Stimulated activated CD8-positive, alpha-beta memory T cell treated with anti-CD3 and anti-CD28 coated beads, Interleukin-4, amount 100 ng/mL, for 24 hours (primary cell): ENCODE measurements around the gene DPP6.

Experiments used
- DNase-seq: peaks from one replicate; pipeline ENCODE4 v3.0.0-alpha.2; 2020; ENCODE audit warnings: low read depth

The DPP6 gene

GRCh38 chr7:154232700-154233099, 180.5 kb downstream of the DPP6 start:
- no peak for DNase-seq

- no peak for DNase-seq
These were observed 189.8 kb downstream of the DPP6 start for GRCh38 chr7:154241988-154242387.

DNA sequence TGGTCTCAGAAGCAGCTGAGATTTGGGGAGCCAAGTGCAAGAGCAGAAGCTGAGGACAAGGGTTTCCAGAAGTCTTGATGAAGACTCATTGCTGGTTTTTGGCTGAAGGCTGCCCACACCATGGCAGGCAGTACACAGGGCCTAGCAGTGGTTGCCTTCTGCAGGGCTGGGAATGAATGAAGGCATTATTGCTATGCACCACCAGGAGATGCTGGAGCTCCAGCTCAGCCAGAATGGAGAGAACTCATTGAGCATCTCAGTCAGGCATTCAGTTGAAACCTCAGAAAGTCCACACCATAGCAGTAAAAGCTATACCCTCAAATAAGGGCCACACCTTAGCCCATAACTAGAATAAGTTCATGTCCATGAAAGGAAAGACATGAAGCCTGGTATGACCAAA, 190.5 kb downstream of the DPP6 start:
- no peak for DNase-seq

GRCh38 chr7:154252046-154252445, 199.8 kb downstream of the DPP6 start:
- DNase-seq = no peak

GRCh38 chr7:154253810-154254209, 201.6 kb downstream of the DPP6 start:
- DNase-seq = no peak

- no peak for DNase-seq
These were observed 203.1 kb downstream of the DPP6 start for GRCh38 chr7:154255324-154255723.

GRCh38 chr7:154256150-154256549, 204.0 kb downstream of the DPP6 start:
- no peak for DNase-seq

DNA sequence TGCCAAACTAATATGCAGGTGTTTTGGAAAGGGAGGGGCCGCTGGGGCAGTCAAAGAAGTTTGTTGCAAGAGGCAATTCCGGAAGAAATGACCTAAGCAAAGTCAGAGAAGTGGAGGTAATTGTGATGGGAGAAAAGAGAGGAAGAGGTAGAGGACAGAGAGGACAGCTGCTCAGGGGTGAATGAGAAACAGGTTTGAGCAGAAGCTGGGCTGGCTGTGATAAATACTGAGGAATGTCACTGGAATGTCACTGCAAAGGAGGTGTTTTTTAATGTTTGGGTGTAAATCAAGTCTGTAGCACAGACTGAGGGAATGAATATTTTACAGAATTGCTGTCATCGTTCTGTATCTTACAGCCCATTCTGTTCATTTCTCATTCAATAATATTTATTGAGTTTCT, 207.2 kb downstream of the DPP6 start:
- DNase-seq = no peak

DNA sequence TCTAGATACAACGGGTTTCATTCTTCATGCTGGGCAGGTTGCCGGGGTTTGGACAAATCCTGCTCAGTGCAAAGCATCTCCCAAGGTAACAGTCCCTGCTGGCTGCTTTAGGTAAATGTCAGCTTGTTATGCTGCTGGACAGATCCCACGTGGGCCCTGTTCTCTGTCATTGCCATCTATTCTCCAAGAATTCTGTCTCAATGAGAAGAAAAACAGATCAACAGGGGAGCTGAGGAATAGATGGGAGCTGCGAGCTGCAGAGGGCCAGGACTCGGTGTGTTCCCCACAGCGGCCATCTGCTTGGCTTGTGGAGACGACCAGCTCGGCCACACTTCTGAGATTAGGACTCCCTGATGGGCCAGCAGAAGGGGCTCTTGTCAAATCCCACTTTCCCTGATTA, 235.2 kb downstream of the DPP6 start:
- DNase-seq = no peak

DNA sequence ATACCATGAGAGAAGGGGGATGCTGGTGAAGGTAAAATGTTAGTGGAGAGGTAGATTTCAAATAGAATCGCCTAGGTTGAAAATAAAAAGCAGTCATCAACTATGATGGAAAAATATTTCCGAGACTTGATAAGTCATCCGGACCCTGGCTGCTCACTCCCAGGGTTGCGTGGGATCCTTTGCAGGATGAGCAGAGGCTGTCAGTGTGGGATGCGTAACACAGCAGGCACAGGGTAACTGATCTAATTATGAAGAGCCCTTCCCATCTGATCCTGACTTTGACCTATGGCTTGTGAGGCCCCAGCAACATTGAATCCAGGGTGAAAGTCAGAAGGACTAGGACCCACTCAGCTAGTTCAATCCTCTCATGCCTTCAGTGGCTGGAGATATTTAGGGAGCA, 236.9 kb downstream of the DPP6 start:
- DNase-seq = no peak

GRCh38 chr7:154296443-154296842, 244.2 kb downstream of the DPP6 start:
- no peak for DNase-seq

GRCh38 chr7:154299736-154300135, 247.5 kb downstream of the DPP6 start:
- DNase-seq = no peak

- no peak for DNase-seq
These were observed 250.2 kb downstream of the DPP6 start for GRCh38 chr7:154302380-154302779.

- DNase-seq = no peak
These were observed 252.0 kb downstream of the DPP6 start for GRCh38 chr7:154304231-154304630.

GRCh38 chr7:154304740-154305700, 252.8 kb downstream of the DPP6 start:
- DNase-seq = no peak

DNA sequence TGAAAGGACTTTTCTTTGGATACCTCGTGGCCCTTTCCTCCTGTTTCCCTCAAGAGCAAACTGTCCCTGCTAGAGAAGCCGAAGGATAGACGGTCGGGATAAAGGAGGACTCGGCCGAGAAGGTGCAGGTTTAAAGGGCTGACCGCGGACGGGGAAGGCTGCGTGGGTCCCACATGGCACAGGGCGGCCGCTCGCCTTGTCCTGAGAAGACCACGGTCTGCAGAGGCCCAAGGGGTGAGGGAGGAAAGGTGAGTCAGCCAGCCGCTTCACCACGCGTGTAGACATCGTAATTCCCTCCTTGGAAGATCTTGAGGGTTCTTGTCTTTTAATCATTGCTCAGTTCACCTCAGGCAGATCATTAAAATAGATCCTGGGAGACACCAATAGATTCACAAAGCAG, 253.8 kb downstream of the DPP6 start:
- DNase-seq = no peak

GRCh38 chr7:154308928-154309327, 256.7 kb downstream of the DPP6 start:
- no peak for DNase-seq

DNA sequence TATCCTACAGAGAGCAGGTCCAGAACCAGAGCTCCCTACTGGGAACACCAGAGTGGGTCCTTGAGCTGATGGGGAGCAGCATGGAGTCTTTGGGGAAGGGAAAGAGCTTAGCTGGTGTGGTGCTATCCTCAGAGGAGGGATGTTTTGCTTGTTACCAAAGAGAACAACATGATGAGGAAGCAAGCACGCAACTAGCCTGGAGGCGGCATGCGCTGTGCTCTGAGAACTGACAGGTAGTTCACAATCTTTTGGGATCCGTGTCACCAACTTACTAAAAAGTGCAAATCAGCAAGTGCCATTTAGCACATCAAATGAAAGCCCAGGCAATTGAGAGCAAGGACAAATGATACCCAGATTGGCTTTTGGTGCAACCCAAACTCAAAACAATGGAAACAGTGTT, 257.9 kb downstream of the DPP6 start:
- no peak for DNase-seq

DNA sequence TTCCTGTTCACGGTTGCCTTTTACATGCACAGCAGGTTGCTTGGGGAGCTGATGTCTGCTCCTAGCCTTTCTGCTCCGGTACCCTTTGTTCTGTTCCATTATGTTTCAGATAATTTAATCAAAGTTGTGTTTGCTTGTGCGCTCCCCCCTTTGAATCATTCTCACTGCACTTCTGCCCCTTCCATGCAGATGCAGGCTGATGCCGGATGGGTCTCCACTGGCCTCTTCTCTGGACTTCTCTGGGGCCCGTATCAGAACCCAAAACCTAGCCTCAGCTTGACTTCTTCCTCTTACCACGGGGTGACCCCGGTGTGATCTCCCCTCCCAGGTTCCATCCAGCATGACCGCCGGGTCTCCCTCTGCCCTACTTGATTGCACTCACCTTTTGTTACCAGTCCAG, 272.0 kb downstream of the DPP6 start:
- no peak for DNase-seq

DNA sequence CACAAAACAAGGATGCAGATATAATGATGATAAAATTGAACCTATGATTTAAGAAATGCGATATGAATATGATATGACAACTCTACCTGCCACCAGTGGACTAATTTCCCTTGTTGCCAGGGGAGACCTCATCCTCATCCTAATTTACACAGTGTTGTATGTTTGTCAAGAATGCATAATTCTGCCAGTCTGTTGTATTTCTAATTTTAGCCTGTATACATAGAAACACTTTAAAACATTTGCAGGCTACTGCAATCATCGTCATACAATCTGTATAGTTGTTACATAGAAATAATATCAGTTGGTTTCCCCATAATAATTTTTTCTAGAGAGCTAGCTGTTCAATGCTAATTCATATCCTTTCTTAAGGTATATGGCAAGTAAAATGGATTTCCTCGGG, 274.2 kb downstream of the DPP6 start:
- no peak for DNase-seq

- no peak for DNase-seq
These were observed 278.1 kb downstream of the DPP6 start for GRCh38 chr7:154330318-154330717.

DNA sequence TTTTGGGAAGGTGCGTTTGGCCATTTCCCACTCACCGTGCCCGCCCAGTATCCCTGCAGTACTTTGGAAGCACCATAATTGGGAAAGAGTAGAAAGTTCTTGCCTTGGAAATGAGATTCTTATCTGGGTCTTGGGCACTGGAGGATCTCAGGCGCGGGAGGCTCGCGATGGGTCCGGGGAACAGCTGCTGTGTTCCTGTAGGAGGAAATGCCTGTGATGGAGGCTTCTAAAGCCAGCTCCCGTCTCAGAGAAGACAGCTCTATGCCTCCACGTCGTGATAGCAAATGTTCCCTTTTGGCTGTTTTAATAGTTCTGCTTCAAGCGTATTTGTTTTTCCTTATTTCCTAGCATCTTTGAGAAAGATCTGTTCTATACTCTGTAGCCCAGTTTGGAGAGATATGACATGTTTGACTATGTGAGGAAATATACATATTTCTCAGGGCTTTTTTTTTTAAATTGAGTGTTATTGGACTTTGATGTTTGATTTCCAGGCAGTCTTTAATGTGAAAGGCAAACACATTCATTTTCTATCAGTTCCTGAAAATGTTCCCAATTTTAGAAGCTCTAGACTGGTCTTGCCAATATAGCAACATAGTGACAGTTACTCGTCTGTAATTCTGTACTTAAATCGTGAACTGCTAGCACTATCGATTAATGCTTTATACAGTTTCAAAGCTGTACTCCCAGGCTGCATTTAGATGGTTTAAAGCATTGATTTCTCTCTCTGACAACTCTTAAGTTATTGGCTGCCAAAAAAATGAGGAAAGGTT, 280.8 kb downstream of the DPP6 start:
- no peak for DNase-seq

- DNase-seq = no peak
These were observed 284.1 kb downstream of the DPP6 start for GRCh38 chr7:154336295-154336694.
